H1 (cell line): ENCODE results near the gene IL12RB2. TPM values are rescaled to one million over a fixed set of nuclear protein-coding genes. Genes with fewer than 3 reads are reported as not detected.

Experiments
- JUN ChIP-seq: IDR thresholded peaks from 2 replicates; pipeline ENCODE4 v1.6.1; 2011; ENCODE audit warnings: low read depth, mild to moderate bottlenecking, improper control_type of control experiment, low read length
- NRF1 ChIP-seq: IDR thresholded peaks from 2 replicates; pipeline ENCODE4 v1.6.1; 2011; ENCODE audit warnings: mild to moderate bottlenecking, low read depth, low read length, improper control_type of control experiment
- polyA plus RNA-seq, 7 experiments: library from polyadenylated mRNA; depleted of rRNA in 3 of 7; stranded (reverse) in 5 of 7; unstranded in 2 of 7; fragments of >200 nt in 5 of 7; fragments of 200-250 nt in 2 of 7; gene quantifications; 1 replicate in 5 of 7; 2 replicates in 1 of 7; 4 replicates in 1 of 7; pipeline versions ENCODE4 v1.2.1 to v1.2.3, GENCODE V29; 2011 to 2013; ENCODE audit warnings: missing spikeins in 2 of 7, mixed read lengths in 2 of 7
- total RNA-seq: library from RNA; stranded (reverse); fragmentation: NEBNext Ultra II Directional; extraction: Animal tissue kit (Norgen Biotek cat#: 25700); gene quantifications from 2 replicates; pipeline ENCODE4 v1.2.1, GENCODE V29; 2021
- TF ChIP-seq, protein P1 (sequence below): fragments of 300-600 bp; sonication (generic); IDR thresholded peaks from 2 replicates; pipeline ENCODE4 v1.7.1; 2012; ENCODE audit warnings: low read length, moderate library complexity, mild to moderate bottlenecking, inconsistent platforms; ENCODE audit not compliant: insufficient replicate concordance

Gene IL12RB2
- total and polyA plus RNA-seq, 2 of the 8 experiments (the other 6 are each of a cell fraction or from before 2014, with no cell fraction given), result 1.4 TPM

DNA sequence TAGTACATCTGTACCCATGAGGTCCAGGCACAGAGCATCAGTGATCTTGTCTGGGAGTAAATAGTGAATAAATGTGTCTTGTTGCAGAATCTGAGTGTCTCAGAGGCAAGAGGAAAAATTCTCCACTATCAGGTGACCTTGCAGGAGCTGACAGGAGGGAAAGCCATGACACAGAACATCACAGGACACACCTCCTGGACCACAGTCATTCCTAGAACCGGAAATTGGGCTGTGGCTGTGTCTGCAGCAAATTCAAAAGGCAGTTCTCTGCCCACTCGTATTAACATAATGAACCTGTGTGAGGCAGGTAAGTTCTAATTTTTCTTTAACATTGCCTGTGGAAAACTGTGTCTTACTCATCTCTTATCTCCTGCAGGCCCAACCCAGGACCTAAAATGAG lies 43.1 kb downstream of the IL12RB2 start (continued):
- TF ChIP-seq, protein P1, sequence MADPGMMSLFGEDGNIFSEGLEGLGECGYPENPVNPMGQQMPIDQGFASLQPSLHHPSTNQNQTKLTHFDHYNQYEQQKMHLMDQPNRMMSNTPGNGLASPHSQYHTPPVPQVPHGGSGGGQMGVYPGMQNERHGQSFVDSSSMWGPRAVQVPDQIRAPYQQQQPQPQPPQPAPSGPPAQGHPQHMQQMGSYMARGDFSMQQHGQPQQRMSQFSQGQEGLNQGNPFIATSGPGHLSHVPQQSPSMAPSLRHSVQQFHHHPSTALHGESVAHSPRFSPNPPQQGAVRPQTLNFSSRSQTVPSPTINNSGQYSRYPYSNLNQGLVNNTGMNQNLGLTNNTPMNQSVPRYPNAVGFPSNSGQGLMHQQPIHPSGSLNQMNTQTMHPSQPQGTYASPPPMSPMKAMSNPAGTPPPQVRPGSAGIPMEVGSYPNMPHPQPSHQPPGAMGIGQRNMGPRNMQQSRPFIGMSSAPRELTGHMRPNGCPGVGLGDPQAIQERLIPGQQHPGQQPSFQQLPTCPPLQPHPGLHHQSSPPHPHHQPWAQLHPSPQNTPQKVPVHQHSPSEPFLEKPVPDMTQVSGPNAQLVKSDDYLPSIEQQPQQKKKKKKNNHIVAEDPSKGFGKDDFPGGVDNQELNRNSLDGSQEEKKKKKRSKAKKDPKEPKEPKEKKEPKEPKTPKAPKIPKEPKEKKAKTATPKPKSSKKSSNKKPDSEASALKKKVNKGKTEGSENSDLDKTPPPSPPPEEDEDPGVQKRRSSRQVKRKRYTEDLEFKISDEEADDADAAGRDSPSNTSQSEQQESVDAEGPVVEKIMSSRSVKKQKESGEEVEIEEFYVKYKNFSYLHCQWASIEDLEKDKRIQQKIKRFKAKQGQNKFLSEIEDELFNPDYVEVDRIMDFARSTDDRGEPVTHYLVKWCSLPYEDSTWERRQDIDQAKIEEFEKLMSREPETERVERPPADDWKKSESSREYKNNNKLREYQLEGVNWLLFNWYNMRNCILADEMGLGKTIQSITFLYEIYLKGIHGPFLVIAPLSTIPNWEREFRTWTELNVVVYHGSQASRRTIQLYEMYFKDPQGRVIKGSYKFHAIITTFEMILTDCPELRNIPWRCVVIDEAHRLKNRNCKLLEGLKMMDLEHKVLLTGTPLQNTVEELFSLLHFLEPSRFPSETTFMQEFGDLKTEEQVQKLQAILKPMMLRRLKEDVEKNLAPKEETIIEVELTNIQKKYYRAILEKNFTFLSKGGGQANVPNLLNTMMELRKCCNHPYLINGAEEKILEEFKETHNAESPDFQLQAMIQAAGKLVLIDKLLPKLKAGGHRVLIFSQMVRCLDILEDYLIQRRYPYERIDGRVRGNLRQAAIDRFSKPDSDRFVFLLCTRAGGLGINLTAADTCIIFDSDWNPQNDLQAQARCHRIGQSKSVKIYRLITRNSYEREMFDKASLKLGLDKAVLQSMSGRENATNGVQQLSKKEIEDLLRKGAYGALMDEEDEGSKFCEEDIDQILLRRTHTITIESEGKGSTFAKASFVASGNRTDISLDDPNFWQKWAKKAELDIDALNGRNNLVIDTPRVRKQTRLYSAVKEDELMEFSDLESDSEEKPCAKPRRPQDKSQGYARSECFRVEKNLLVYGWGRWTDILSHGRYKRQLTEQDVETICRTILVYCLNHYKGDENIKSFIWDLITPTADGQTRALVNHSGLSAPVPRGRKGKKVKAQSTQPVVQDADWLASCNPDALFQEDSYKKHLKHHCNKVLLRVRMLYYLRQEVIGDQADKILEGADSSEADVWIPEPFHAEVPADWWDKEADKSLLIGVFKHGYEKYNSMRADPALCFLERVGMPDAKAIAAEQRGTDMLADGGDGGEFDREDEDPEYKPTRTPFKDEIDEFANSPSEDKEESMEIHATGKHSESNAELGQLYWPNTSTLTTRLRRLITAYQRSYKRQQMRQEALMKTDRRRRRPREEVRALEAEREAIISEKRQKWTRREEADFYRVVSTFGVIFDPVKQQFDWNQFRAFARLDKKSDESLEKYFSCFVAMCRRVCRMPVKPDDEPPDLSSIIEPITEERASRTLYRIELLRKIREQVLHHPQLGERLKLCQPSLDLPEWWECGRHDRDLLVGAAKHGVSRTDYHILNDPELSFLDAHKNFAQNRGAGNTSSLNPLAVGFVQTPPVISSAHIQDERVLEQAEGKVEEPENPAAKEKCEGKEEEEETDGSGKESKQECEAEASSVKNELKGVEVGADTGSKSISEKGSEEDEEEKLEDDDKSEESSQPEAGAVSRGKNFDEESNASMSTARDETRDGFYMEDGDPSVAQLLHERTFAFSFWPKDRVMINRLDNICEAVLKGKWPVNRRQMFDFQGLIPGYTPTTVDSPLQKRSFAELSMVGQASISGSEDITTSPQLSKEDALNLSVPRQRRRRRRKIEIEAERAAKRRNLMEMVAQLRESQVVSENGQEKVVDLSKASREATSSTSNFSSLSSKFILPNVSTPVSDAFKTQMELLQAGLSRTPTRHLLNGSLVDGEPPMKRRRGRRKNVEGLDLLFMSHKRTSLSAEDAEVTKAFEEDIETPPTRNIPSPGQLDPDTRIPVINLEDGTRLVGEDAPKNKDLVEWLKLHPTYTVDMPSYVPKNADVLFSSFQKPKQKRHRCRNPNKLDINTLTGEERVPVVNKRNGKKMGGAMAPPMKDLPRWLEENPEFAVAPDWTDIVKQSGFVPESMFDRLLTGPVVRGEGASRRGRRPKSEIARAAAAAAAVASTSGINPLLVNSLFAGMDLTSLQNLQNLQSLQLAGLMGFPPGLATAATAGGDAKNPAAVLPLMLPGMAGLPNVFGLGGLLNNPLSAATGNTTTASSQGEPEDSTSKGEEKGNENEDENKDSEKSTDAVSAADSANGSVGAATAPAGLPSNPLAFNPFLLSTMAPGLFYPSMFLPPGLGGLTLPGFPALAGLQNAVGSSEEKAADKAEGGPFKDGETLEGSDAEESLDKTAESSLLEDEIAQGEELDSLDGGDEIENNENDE, result no peak
- no peak for TF ChIP-seq JUN
- no peak for TF ChIP-seq NRF1
- TF ChIP-seq, all 59 proteins: peak for 0
